Endodermal cell (in vitro differentiated cells): ENCODE results near the gene SRGAP1. TPM values are rescaled to one million over a fixed set of nuclear protein-coding genes. Genes with fewer than 3 reads are reported as not detected.

Experiments used
- DNase-seq: peaks from one replicate; pipeline ENCODE4 v3.0.0-alpha.2; 2017
- H3K27ac ChIP-seq: 2 replicates; pipeline ENCODE4 v1.5.1; 2013; ENCODE audit warnings: mild to moderate bottlenecking, low read depth, low read length, moderate library complexity
- H3K27me3 ChIP-seq: 2 replicates; pipeline ENCODE4 v1.6.1; 2013; ENCODE audit warnings: mild to moderate bottlenecking, low read length, moderate library complexity; ENCODE audit not compliant: insufficient read depth, control insufficient read depth, poor library complexity, severe bottlenecking
- H3K36me3 ChIP-seq: 2 replicates; pipeline ENCODE4 v1.7.0; 2013; ENCODE audit warnings: mild to moderate bottlenecking, low read length, moderate library complexity; ENCODE audit not compliant: control insufficient read depth, insufficient read depth
- H3K4me1 ChIP-seq: one replicate; pipeline ENCODE4 v1.7.0; 2013; ENCODE audit warnings: low read length; ENCODE audit not compliant: control insufficient read depth, insufficient read depth
- H3K4me3 ChIP-seq: 2 replicates; pipeline ENCODE4 v1.5.1; 2013; ENCODE audit warnings: mild to moderate bottlenecking, low read length, moderate library complexity
- H3K9ac ChIP-seq: 2 replicates; pipeline ENCODE4 v1.6.1; 2013; ENCODE audit warnings: mild to moderate bottlenecking, low read length, moderate library complexity; ENCODE audit not compliant: poor library complexity, severe bottlenecking; ENCODE audit errors: extremely low read depth
- H3K9me3 ChIP-seq: 2 replicates; pipeline ENCODE4 v1.6.1; 2013; ENCODE audit warnings: mild to moderate bottlenecking, low read length, moderate library complexity; ENCODE audit not compliant: control insufficient read depth
- H3K27ac Mint-ChIP-seq: 2 replicates; pipeline ENCODE4 v1.8.0; 2020; ENCODE audit warnings: mixed read lengths
- H3K27me3 Mint-ChIP-seq: 2 replicates; pipeline ENCODE4 v1.8.0; 2021; ENCODE audit warnings: mild to moderate bottlenecking, mixed read lengths; ENCODE audit not compliant: insufficient read depth
- H3K36me3 Mint-ChIP-seq: 2 replicates; pipeline ENCODE4 v1.8.0; 2020; ENCODE audit warnings: low read depth, mixed read lengths
- H3K4me1 Mint-ChIP-seq: 2 replicates; pipeline ENCODE4 v1.8.0; 2020; ENCODE audit warnings: mixed read lengths
- H3K4me3 Mint-ChIP-seq: 2 replicates; pipeline ENCODE4 v1.8.0; 2020; ENCODE audit warnings: mild to moderate bottlenecking, moderate library complexity, mixed read lengths
- H3K9me3 Mint-ChIP-seq: 2 replicates; pipeline ENCODE4 v1.8.0; 2020; ENCODE audit warnings: mild to moderate bottlenecking, mixed read lengths
- CTCF ChIP-seq: fragments of 200-600 bp; sonication (generic); conservative IDR thresholded peaks from 2 replicates; pipeline ENCODE4 v1.5.0; 2021; ENCODE audit warnings: antibody characterized with exemption, mild to moderate bottlenecking
- WGBS, 2 experiments: methylation state at CpG; one replicate each; pipeline versions ENCODE4 v1.1.5 to v1.1.7; 2013; ENCODE audit warnings: missing lambda C conversion rate in 2 of 2, mixed read lengths in 1 of 2; ENCODE audit not compliant: insufficient coverage in 1 of 2, insufficient read length in 1 of 2; 5-methylcytosine and 5-hydroxymethylcytosine counted together
- total RNA-seq, 2 donors: library from RNA; stranded (reverse); fragmentation: NEBNext Ultra II Directional in 1 of 2; extraction: Animal tissue kit (Norgen Biotek cat#: 25700) in 1 of 2; gene quantifications; 2 replicates in 1 of 2; 3 replicates in 1 of 2; pipeline ENCODE4 v1.2.1, GENCODE V29; 2021

The SRGAP1 gene
- total RNA-seq, 2 donors from 2014 or later, result 10.6 to 13.4 TPM

GRCh38 chr12:63942464-63943241 lies 98.2 kb downstream of the SRGAP1 start:
- Mint-ChIP-seq H3K4me1 (peaks cover 16% of the 10 kb centered on the region), H3K27ac (no peak overlapping the region), H3K36me3 (no peaks in the 10 kb centered on the region), H3K9me3 (no peaks in the 10 kb centered on the region), H3K4me3 (no peak overlapping the region), H3K27me3 (no peaks in the 10 kb centered on the region)
- WGBS, 2 experiments, result 75 to 86% methylated on average over 3 to 8 of the region's 9 CpGs
- no peak overlapping the region for H3K27ac ChIP-seq
- no peaks in the 10 kb centered on the region for H3K9me3 ChIP-seq
- DNase-seq, result no peak
- no peaks in the 10 kb centered on the region for H3K36me3 ChIP-seq
- no peak overlapping the region for H3K9ac ChIP-seq
- H3K4me3 ChIP-seq, result no peak overlapping the region
- peaks cover 3% of the 10 kb centered on the region for H3K4me1 ChIP-seq
- H3K27me3 ChIP-seq, result no peaks in the 10 kb centered on the region
- no peak for TF ChIP-seq CTCF

- Histone ChIP-seq H3K27me3 (no peaks in the 10 kb centered on the region), H3K4me1 (peaks cover 3% of the 10 kb centered on the region), H3K9me3 (no peaks in the 10 kb centered on the region), H3K36me3 (no peaks in the 10 kb centered on the region), H3K9ac (no peak overlapping the region), H3K27ac (no peak overlapping the region), H3K4me3 (no peak overlapping the region)
- Mint-ChIP-seq H3K4me3 (no peak overlapping the region), H3K27ac (no peak overlapping the region), H3K4me1 (peaks cover 14% of the 10 kb centered on the region), H3K36me3 (no peaks in the 10 kb centered on the region), H3K27me3 (no peaks in the 10 kb centered on the region), H3K9me3 (no peaks in the 10 kb centered on the region)
- no peak for TF ChIP-seq CTCF
- no peak for DNase-seq
- 65 to 73% methylated on average over 2 of the region's 2 CpGs for WGBS, 2 experiments
Measured at GRCh38 chr12:63944034-63944579, 99.6 kb downstream of the SRGAP1 start.

DNA sequence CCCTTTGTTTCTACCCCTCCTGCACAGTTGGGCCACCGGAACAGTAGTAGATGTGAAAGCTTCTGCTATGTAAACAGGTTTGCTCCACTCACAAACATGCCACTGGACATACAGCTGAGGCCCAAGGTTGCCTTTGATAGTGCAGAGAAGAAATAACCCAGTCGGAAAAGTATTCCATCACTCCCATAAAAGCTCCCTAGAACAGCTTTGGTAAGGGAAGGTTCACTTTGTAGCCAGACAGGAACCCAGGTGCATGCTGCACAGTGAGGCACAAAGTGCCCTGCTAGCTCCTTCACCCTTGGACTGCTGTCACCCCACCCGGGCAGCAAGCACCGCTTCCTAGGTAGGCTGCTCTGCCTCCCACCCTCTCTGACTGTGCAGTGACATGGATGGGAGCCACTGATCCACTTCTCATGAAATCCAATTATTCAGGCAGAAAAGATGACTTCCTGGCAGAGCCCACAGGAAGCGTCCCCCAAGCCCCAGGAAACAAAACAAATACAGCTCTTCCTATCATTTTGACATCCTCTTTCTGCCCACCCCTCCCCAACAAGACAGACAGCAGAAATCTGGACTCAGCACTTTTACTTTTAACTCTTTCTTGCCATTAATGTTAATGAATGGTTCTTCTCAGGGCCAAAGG lies 100.2 kb downstream of the SRGAP1 start:
- Histone ChIP-seq H3K4me1 (peaks cover 3% of the 10 kb centered on the region), H3K27me3 (no peaks in the 10 kb centered on the region), H3K9ac (no peak overlapping the region), H3K9me3 (no peaks in the 10 kb centered on the region), H3K4me3 (no peak overlapping the region), H3K36me3 (no peaks in the 10 kb centered on the region), H3K27ac (no peak overlapping the region)
- no peak for TF ChIP-seq CTCF
- Mint-ChIP-seq H3K27ac (no peak overlapping the region), H3K9me3 (no peaks in the 10 kb centered on the region), H3K27me3 (no peaks in the 10 kb centered on the region), H3K36me3 (no peaks in the 10 kb centered on the region), H3K4me3 (no peak overlapping the region), H3K4me1 (peaks cover 12% of the 10 kb centered on the region)
- no peak for DNase-seq
- 80 to 88% methylated on average over 3 to 5 of the region's 5 CpGs for WGBS, 2 experiments
